Measurements from ENCODE around the gene PPP2R3B.

DNA sequence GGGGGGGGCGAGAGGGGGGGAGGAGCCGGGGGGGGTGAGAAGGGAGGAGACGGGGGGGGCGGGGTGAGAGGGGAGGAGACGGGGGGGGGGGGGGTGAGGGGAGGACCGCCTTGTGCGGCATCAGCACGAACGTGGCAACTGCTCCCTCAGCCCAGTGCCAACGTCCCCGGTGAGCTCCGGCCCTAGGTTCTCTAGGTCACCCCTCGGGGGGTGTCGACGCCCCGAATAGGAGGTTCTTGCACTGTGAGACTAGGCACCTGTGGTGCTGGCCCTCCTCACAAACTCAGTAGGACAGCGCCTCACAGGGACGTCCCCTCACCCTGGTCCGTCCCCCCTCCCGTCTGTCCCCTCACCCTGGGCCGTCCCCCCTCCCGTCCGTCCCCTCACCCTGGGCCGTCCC, 46.6 kb downstream of the PPP2R3B start:
- TF ChIP-seq POLR2A (IDR thresholded peaks at IDR 0.05), result no peak
- TF ChIP-seq, protein P1, sequence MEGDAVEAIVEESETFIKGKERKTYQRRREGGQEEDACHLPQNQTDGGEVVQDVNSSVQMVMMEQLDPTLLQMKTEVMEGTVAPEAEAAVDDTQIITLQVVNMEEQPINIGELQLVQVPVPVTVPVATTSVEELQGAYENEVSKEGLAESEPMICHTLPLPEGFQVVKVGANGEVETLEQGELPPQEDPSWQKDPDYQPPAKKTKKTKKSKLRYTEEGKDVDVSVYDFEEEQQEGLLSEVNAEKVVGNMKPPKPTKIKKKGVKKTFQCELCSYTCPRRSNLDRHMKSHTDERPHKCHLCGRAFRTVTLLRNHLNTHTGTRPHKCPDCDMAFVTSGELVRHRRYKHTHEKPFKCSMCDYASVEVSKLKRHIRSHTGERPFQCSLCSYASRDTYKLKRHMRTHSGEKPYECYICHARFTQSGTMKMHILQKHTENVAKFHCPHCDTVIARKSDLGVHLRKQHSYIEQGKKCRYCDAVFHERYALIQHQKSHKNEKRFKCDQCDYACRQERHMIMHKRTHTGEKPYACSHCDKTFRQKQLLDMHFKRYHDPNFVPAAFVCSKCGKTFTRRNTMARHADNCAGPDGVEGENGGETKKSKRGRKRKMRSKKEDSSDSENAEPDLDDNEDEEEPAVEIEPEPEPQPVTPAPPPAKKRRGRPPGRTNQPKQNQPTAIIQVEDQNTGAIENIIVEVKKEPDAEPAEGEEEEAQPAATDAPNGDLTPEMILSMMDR (IDR thresholded peaks at IDR 0.05), result no peak
